Measurements from ENCODE around the gene EFNA5.

Gene EFNA5

DNA sequence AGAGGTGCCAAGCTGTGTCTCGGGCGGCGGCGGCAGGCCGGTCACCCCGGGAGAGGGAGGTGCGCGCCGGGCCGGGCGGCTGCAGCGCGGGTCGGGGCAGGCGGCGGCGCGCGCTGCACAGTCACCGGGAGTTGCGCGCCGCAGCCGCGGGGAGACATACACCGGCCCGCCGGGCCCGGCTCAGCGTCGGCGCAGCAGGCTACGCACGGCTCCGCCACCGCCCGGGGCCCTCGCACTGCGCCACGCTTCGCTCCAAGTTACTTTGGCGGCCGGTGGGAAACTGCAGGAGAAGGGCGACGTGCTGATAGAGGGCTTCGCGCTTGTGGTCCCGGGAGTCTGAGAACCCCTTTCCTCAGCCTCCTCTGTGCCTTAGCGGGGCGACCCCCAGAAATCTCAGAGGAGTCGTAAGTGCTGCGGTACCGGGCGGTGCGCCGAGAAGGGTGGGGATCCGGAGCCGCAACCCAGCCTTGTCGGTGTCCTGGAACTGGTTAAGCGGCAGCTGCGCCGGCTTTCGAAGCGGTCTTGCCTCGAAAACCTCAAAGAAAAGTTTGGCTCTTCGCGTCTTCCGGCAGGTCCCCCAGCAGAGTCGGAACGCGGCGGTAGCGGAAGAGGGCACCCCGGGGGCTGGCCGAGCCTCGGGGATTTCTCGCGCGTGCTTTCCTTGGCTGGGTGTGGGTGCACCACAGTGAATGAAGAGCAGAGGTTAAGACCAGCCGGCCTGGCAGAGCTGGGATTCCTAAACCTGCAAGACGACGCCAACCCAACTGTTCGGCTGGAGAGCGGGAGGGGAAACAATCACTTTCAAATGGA, at the start of gene EFNA5:
Gene EFNA5 (minus strand): TSS at position 6 of the 810 bp plus-strand sequence.
- DNase-seq (ENCODE audit: low spot score): peak; percentile 68

- DNase-seq (ENCODE audit: low spot score): no peak
These were observed 48.4 kb upstream of the EFNA5 start for GRCh38 chr5:107719034-107719606.

DNA sequence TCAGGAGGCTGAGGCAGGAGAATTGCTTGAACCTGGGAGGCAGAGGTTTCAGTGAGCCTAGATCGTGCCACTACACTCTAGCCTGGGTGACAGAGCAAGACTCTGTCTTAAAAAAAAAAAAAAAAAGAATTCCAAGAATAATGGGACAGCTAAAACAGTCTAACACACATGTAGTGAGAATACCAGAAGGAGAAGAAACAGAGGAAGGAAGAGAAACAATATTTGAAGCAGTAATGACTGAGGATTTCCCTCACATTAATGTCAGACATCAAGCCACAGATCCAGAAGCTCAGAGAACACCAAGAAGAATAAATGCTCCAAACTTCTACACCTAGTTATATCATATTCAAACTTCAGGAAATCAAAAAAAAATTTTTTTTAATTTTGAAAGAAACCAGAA, 47.1 kb upstream of the EFNA5 start:
- DNase-seq (ENCODE audit: low spot score): no peak

DNA sequence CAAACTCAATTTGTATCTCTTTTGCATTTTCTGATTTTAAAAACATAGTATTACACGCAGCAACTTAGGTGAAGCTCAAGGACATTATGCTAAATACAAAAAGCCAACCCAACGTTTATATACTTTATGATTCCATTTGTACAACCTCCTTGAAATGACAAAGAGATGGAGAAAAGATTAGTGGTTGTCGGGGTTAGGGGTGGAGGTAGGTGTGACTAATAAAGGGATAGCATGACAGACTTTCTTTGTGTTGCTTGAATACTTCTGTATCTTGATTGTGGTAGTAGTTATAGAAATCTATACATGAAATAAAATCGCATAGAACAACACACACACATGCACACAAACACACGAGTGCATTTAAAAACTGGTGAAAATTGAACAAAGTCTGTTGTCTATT, 42.5 kb upstream of the EFNA5 start:
- no peak for DNase-seq (ENCODE audit: low spot score)

- DNase-seq (ENCODE audit: low spot score): no peak
These were observed 41.7 kb upstream of the EFNA5 start for GRCh38 chr5:107712359-107712870.

- DNase-seq (ENCODE audit: low spot score): peak; percentile 77
These were observed 34.8 kb upstream of the EFNA5 start for GRCh38 chr5:107705402-107706014.

GRCh38 chr5:107704681-107705401, 34.1 kb upstream of the EFNA5 start:
- no peak for DNase-seq (ENCODE audit: low spot score)

- DNase-seq (ENCODE audit: low spot score): no peak
These were observed 29.7 kb upstream of the EFNA5 start for GRCh38 chr5:107700481-107700880.

- DNase-seq (ENCODE audit: low spot score): no peak
These were observed 28.7 kb upstream of the EFNA5 start for GRCh38 chr5:107699425-107699824.

DNA sequence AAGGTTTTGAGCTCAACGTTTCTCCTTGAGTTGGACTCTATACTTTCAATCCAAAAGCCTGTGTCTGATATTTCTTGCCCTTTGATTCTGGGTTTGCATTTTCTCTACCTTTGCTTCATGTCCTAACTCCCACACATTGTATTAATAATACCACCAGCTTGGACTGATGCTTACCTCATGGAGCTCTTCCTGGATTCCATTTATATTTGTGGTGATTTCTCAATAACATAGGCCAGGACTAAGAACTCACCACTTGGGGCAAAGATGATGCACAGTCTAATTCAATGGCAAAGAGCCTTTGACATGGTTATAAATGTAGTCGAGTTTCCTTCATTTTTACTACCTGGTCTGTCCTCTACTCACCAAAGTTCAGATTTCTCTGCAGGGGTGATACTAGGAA, 27.5 kb upstream of the EFNA5 start:
- no peak for DNase-seq (ENCODE audit: low spot score)

DNA sequence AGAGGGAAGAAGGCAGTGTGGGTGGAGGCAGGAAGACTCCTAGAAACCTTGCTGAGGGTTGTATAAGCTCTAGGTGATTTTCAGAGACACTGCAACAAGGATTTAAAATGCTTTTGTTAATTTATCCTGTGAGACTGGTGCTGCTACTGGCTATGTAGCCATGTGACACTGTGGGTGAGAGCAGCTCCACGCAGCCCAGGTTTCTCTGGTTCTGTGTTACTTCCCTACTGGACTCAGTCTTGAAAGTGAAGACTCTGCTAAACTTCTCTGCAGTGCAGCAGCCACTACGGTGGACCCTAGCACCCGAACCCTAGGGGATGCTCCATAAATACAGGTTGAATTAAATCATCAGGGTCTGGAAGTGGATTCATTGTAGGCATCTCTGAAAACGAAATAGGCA, 25.8 kb upstream of the EFNA5 start:
- DNase-seq (ENCODE audit: low spot score): no peak

DNA sequence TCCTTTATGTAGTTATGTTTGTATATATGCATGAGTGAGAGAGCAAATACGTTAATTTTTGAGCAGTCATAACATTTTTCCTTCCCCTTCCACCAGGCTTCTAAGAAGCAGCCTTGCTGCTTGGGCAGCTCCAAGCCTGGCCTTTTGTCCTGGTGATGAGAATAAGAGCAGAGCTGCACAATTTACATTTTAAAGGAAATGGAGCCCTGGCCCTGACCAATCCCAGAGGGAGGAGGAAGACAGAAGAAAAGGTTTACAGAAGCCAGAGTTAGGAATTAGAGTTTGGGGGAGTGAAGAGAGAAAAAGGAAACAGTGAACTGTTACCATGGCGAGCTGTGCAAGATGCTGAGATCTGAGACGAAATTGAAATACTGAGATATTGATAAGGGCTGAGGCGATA, 25.3 kb upstream of the EFNA5 start:
- DNase-seq (ENCODE audit: low spot score): no peak

DNA sequence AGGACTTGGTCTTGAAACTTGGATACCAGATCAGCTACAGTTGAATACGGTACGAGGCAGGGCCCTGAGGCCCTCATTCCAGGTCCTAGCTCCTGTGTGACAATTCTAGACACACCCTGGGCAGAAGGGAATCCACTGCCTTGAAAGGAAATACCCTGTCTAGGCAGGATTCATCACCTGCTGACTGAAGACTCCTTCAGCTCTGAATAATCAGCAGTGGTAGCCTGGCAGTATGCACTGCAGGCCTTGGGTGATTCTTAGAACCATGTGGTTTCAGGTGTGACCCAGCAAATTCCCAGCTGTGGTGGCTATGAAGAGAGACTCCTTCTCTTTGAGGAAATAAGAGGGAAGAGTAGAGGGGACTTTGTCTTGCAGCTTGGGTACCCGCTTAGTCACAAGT, 17.2 kb upstream of the EFNA5 start:
- DNase-seq (ENCODE audit: low spot score): no peak

GRCh38 chr5:107687404-107687803, 16.7 kb upstream of the EFNA5 start:
- no peak for DNase-seq (ENCODE audit: low spot score)

GRCh38 chr5:107682533-107682932, 11.8 kb upstream of the EFNA5 start:
- DNase-seq (ENCODE audit: low spot score): no peak

GRCh38 chr5:107680799-107681198, 10.1 kb upstream of the EFNA5 start:
- DNase-seq (ENCODE audit: low spot score): no peak

DNA sequence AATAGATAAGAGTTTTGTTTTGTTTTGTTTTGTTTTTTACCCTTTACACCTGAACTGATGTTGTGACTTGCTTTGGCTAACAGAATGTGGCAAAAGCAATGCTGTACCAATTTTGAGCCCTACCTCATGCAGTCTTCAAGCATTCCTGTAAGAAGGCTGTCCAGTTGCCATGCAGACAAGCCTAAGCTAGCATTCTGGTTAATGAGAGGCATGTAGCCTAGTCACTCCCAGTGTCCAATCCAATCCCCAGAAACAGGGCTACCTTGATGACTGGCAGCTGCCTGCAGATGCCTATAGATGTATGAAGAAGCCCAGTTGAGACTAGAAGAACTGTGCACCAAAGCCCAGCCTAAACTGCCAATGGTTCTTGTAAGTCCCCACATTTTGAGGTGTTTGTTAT, 9.4 kb upstream of the EFNA5 start:
- DNase-seq (ENCODE audit: low spot score): no peak

DNA sequence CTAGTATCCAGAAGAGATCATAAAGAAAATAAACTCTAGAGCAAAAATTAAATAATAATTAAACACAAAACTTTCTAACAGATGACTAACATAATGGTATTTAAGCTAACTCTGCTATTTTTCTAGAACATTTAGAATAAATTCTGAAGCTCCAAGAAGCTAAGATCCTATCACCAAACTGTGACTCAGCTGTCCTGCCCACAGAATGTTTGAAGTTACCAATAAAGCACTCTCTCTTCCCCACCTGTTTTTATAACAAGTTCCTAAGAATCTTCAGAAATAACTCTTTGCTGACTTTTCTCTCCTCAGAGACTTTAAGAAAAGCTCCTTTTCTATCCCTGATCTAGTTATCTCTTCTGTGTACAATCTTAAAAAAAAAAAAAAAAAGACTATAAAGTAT, 6.0 kb upstream of the EFNA5 start:
- DNase-seq (ENCODE audit: low spot score): no peak

DNA sequence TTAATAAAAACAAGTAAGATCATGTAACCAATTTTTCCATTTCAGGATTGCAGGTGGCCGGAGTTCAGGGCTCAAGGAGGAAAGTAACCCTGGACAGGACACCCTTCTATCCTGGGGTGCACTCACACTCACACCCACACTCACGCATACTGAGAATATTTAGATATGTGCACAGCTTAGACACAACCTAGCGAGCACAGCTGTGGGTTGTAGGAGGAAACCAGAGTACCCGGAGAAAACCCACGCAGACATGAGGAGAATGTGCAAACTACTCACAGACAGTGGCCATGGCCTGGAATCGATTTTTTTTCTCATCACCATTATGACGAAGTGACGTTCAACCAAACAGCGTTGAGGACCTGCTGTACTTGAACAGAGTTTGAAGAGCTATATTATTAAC, 4.5 kb upstream of the EFNA5 start:
- no peak for DNase-seq (ENCODE audit: low spot score)

GRCh38 chr5:107674655-107675054, 3.9 kb upstream of the EFNA5 start:
- no peak for DNase-seq (ENCODE audit: low spot score)

GRCh38 chr5:107673368-107674136, 2.8 kb upstream of the EFNA5 start:
- DNase-seq (ENCODE audit: low spot score): peak; percentile 94

GRCh38 chr5:107673039-107673367, 2.3 kb upstream of the EFNA5 start:
- no peak for DNase-seq (ENCODE audit: low spot score)
